ENCODE measurements around the gene MAN2A1.

Gene MAN2A1

GRCh38 chr5:109916481-109917153, 226.9 kb downstream of the MAN2A1 start:
- DNase-seq: no peak

Measured in activated naive CD4-positive, alpha-beta T cell treated with Interleukin-2 at 50 U/mL for 16 hours (primary cell).